K562 (cell line): Measurements from ENCODE around the gene AP1M1. TPM values are rescaled to one million over a fixed set of nuclear protein-coding genes. Genes with fewer than 3 reads are reported as not detected.
A peak's percentile ranks its signal among the peaks of the same experiment; 100 is the strongest.

Experiments
- HDGF ChIP-seq: fragments of 450-650 bp; IDR thresholded peaks from 2 replicates; pipeline ENCODE4 v1.6.1; 2016
- NCOA6 ChIP-seq: fragments of 450-650 bp; IDR thresholded peaks from 2 replicates; pipeline ENCODE4 v1.6.1; 2017; ENCODE audit warnings: mild to moderate bottlenecking
- NRF1 ChIP-seq, 2 experiments: fragments of 450-650 bp; IDR thresholded peaks in 1 of 2; conservative IDR thresholded peaks in 1 of 2; 2 replicates each; pipeline ENCODE4 v1.6.1; 2014; ENCODE audit warnings: mild to moderate bottlenecking in 2 of 2
- ZNF263 ChIP-seq: sonication (generic); formaldehyde crosslinking; IDR thresholded peaks from 2 replicates; pipeline ENCODE4 v1.8.0; 2022; ENCODE audit warnings: mild to moderate bottlenecking, missing genetic modification reagents, borderline replicate concordance
- polyA plus RNA-seq, 8 experiments: library from polyadenylated mRNA; depleted of rRNA in 4 of 8; stranded (reverse) in 5 of 8; unstranded in 3 of 8; fragments of >200 nt; fragmentation: Nextera tagmentation in 2 of 8; fragmentation: Illumina TruSeq in 1 of 8; extraction: Ambion mirVana in 2 of 8; extraction: Trizol in 1 of 8; gene quantifications; 2 replicates each; pipeline versions ENCODE4 v1.2.1 to v1.2.3, GENCODE V29; 2011 to 2014; ENCODE audit warnings: inconsistent platforms in 1 of 8, missing spikeins in 1 of 8
- total RNA-seq, 7 experiments: library from RNA; depleted of rRNA in 6 of 7; stranded (reverse); fragments of >200 nt in 6 of 7; fragmentation: Illumina TruSeq in 2 of 7; extraction: Trizol in 2 of 7; gene quantifications; 2 replicates each; pipeline versions ENCODE4 v1.2.1 to v1.2.3, GENCODE V29; 2011 to 2021; ENCODE audit warnings: low replicate concordance in 1 of 7
- TF ChIP-seq, protein P1 (sequence below): fragments of 250-450 bp; sonication (Bioruptor Pico); IDR thresholded peaks from 2 replicates; pipeline ENCODE4 v1.5.0; 2021; ENCODE audit warnings: mild to moderate bottlenecking, moderate library complexity
- TF ChIP-seq, protein P2 (sequence below): fragments of 250-450 bp; sonication (Bioruptor Pico); IDR thresholded peaks from 2 replicates; pipeline ENCODE4 v1.5.0; 2021; ENCODE audit warnings: mild to moderate bottlenecking, borderline replicate concordance
- TF ChIP-seq, protein P3 (sequence below), 2 experiments: fragments of 450-650 bp; formaldehyde crosslinking in 1 of 2; IDR thresholded peaks; 2 replicates each; pipeline versions ENCODE4 v1.4.0 to v1.6.1; 2014 to 2020; ENCODE audit warnings: mild to moderate bottlenecking in 2 of 2, borderline replicate concordance in 1 of 2, low read depth in 1 of 2
- TF ChIP-seq, protein P4 (sequence below): sonication (generic); formaldehyde crosslinking; IDR thresholded peaks from 2 replicates; pipeline ENCODE4 v1.8.0; 2022; ENCODE audit warnings: mild to moderate bottlenecking, missing genetic modification reagents

The AP1M1 gene
- total and polyA plus RNA-seq, 9 of the 15 experiments (the other 6 are each of a cell fraction or from before 2014, with no cell fraction given), result 0.87 to 56.2 (median 29.1) TPM

DNA sequence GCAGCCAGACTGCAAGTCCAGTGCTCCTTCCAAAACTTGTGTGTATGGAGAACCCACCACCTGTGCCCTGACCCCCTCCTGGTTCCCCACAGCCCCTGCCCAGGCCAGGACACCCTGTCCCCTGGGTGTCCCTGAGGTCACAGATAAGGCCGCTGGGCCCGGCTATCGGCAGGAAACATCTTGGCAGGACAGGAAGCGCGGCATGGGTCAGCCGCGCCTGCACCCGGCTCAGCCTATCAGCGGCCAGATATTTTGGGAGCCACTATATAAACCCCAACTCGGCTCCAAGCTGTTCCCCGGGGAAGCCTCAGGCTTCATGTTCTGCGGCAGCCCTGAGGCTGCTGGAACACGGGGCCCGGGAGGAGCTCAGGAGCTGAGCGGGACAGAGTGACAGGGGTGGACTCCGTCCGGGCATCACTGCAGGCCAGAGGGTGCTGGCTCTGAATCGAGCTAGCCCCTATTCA is 60.8 kb downstream of the AP1M1 start (continued):
- TF ChIP-seq ZNF263 (CRISPR knock-in tag) (no peak), NCOA6 (no peak), HDGF (no peak), NRF1 (conservative IDR thresholded peaks at IDR 0.05 in 1 of 2, IDR thresholded peaks at IDR 0.05 in 1 of 2) (peak; percentile 77 to 80)
- TF ChIP-seq, protein P1, sequence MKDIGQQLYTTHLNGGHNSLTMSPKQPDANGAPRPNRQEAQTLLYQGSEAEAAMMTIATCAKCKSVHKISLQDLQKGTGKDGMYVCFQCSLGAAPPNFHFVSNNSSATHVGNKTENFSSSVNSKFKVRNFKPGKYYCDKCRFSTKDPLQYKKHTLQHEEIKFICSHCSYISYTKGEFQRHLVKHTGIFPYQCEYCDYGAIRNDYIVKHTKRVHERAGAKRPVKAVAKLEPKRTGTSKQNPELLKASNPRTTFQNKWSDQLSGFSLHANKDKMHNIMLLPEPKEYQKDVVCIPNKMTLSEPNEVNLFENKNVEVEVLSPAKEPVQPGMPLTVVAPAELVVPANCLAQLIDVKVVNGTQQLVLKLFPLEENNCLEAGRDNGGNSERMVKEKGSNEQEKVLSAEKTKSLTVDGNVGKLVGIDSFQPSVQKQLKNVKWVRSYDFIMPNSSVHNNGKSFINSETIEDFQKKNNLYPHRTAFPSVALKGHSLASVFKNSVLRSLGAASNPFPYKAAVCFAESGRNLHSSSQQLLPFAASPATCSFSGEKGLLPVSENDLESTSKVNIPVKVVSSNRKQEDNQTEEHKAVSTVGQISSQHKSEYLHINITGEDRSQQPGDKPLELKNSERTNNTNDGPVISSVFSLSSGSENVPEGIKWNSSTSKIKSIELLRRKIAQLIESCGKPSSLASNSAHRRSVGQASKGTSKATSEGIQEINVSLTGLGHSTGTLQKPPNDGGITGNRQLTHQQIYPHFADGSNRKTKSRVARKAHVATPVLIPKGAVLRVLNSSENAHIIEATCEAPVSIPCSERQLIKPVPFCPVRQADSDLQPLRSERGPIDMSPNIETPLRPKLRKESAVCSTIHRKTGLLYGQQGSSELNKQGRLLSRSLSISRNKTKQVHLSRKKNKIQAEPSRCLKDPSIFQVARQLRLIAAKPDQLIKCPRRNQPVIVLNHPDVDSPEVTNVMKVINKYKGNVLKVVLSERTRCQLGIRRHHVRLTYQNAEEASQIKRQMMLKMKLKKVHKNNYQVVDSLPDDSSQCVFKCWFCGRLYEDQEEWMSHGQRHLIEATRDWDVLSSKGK, result no peak
- TF ChIP-seq, protein P2, sequence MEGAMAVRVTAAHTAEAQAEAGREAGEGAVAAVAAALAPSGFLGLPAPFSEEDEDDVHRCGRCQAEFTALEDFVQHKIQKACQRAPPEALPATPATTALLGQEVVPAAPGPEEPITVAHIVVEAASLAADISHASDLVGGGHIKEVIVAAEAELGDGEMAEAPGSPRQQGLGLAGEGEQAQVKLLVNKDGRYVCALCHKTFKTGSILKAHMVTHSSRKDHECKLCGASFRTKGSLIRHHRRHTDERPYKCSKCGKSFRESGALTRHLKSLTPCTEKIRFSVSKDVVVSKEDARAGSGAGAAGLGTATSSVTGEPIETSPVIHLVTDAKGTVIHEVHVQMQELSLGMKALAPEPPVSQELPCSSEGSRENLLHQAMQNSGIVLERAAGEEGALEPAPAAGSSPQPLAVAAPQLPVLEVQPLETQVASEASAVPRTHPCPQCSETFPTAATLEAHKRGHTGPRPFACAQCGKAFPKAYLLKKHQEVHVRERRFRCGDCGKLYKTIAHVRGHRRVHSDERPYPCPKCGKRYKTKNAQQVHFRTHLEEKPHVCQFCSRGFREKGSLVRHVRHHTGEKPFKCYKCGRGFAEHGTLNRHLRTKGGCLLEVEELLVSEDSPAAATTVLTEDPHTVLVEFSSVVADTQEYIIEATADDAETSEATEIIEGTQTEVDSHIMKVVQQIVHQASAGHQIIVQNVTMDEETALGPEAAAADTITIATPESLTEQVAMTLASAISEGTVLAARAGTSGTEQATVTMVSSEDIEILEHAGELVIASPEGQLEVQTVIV (CRISPR knock-in tag), result no peak
- TF ChIP-seq, protein P3, sequence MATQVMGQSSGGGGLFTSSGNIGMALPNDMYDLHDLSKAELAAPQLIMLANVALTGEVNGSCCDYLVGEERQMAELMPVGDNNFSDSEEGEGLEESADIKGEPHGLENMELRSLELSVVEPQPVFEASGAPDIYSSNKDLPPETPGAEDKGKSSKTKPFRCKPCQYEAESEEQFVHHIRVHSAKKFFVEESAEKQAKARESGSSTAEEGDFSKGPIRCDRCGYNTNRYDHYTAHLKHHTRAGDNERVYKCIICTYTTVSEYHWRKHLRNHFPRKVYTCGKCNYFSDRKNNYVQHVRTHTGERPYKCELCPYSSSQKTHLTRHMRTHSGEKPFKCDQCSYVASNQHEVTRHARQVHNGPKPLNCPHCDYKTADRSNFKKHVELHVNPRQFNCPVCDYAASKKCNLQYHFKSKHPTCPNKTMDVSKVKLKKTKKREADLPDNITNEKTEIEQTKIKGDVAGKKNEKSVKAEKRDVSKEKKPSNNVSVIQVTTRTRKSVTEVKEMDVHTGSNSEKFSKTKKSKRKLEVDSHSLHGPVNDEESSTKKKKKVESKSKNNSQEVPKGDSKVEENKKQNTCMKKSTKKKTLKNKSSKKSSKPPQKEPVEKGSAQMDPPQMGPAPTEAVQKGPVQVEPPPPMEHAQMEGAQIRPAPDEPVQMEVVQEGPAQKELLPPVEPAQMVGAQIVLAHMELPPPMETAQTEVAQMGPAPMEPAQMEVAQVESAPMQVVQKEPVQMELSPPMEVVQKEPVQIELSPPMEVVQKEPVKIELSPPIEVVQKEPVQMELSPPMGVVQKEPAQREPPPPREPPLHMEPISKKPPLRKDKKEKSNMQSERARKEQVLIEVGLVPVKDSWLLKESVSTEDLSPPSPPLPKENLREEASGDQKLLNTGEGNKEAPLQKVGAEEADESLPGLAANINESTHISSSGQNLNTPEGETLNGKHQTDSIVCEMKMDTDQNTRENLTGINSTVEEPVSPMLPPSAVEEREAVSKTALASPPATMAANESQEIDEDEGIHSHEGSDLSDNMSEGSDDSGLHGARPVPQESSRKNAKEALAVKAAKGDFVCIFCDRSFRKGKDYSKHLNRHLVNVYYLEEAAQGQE (IDR thresholded peaks at IDR 0.05; ENCODE audit: borderline replicate concordance), result 0 out of 2 replicates have a peak, but pooled peaks have one; percentile 12
- TF ChIP-seq, protein P3 (CRISPR knock-in tag; IDR thresholded peaks at IDR 0.05; ENCODE audit: low read depth), result no peak
- TF ChIP-seq, protein P4, sequence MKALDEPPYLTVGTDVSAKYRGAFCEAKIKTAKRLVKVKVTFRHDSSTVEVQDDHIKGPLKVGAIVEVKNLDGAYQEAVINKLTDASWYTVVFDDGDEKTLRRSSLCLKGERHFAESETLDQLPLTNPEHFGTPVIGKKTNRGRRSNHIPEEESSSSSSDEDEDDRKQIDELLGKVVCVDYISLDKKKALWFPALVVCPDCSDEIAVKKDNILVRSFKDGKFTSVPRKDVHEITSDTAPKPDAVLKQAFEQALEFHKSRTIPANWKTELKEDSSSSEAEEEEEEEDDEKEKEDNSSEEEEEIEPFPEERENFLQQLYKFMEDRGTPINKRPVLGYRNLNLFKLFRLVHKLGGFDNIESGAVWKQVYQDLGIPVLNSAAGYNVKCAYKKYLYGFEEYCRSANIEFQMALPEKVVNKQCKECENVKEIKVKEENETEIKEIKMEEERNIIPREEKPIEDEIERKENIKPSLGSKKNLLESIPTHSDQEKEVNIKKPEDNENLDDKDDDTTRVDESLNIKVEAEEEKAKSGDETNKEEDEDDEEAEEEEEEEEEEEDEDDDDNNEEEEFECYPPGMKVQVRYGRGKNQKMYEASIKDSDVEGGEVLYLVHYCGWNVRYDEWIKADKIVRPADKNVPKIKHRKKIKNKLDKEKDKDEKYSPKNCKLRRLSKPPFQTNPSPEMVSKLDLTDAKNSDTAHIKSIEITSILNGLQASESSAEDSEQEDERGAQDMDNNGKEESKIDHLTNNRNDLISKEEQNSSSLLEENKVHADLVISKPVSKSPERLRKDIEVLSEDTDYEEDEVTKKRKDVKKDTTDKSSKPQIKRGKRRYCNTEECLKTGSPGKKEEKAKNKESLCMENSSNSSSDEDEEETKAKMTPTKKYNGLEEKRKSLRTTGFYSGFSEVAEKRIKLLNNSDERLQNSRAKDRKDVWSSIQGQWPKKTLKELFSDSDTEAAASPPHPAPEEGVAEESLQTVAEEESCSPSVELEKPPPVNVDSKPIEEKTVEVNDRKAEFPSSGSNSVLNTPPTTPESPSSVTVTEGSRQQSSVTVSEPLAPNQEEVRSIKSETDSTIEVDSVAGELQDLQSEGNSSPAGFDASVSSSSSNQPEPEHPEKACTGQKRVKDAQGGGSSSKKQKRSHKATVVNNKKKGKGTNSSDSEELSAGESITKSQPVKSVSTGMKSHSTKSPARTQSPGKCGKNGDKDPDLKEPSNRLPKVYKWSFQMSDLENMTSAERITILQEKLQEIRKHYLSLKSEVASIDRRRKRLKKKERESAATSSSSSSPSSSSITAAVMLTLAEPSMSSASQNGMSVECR (CRISPR knock-in tag), result no peak
